Measurements from ENCODE around the gene CACNA1I.

Gene CACNA1I

DNA sequence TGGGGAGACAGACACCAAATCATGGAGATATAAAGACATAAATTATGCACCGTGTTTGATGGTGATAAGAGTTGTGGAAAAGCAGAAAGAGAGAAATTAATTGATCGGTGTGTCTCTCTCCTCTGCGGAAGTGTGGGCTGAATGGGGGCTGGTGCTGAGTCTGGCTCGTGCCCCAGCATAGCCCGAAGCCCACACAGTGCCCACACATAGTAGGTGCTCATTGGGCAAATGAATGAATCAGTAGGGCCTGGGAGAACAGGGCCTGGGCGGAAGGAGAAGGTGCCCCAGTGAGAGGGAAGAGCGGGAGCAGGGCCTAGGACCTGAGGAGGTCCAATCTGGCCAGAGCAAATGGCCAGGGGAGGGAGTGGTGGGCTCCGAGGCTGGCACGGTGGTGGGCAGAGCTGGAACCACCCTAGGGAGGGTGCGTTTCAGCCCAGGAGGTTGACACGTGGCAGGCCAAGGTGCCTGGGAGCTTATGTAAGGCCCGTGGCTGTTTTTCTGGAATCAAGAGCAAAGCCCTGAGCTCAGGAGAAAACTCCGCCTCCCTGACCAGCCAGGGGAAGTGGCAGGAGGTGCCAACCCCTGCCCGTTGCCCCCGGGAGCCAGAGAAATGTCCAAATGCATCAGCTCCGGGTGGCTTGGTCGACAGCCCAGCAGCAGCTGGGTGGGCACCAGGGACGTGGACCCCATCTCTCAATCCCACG, 2.1 kb upstream of the CACNA1I start:
- DNase-seq (ENCODE audit: low spot score) = no peak

DNA sequence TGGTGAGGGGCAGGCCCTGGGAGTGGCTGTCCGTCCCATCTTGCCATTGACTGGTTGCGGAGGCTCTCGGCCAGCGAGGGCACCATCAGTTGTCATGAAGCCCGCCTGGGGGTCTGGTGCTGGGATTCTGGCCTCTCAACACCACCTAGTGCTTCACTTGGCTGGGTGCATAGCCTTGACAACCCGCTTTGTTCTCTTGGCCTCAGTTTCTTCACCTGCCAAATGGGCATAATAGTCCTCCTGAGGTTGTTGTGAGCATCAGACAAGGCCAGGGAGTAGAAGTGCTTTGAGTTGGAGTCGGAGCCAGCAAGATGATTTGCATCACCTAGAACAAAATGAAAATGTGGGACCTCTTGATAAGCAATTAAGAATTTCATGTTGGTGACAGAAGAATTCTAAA, 1.5 kb upstream of the CACNA1I start:
- no peak for DNase-seq (ENCODE audit: low spot score)

DNA sequence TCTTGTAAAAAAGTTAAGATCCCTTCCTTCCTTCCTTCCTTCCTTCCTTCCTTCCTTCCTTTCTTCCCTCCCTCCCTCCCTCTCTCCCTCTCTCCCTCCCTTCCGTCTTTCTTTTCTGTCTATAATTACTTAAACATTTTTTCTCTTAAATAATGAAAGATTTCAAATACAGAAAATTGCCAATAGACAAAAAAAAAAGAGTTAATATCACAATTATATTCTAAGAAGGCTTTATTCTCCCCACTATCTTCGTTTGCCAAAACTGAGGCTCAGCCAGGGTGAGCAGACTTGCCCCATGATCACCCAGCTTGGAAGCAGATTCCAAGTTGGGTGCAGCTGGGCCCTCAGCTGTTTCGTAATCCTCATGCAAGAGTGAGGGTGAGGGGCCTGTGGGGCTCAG, 327 bp upstream of the CACNA1I start:
- DNase-seq (ENCODE audit: low spot score) = no peak

DNA sequence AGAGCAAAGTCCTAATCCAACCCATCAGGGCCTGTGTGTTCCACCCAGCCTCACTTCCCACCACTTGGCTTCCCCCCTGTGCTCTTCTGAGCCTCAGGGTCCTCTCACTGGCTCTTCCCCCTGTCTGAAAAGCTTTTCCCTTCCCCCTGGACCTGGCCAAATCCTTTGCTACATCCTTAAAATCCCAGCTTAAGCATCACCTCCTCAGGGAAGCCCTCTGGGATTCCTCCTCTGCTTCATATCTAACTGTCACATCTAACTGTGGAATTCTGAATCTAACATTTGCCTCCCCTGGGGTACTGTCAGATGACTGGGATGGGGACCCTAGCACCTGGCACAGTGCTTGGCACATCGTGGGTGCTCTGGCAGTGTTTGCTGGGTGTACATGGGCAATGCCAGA, 985 bp downstream of the CACNA1I start:
- DNase-seq (ENCODE audit: low spot score) = no peak

DNA sequence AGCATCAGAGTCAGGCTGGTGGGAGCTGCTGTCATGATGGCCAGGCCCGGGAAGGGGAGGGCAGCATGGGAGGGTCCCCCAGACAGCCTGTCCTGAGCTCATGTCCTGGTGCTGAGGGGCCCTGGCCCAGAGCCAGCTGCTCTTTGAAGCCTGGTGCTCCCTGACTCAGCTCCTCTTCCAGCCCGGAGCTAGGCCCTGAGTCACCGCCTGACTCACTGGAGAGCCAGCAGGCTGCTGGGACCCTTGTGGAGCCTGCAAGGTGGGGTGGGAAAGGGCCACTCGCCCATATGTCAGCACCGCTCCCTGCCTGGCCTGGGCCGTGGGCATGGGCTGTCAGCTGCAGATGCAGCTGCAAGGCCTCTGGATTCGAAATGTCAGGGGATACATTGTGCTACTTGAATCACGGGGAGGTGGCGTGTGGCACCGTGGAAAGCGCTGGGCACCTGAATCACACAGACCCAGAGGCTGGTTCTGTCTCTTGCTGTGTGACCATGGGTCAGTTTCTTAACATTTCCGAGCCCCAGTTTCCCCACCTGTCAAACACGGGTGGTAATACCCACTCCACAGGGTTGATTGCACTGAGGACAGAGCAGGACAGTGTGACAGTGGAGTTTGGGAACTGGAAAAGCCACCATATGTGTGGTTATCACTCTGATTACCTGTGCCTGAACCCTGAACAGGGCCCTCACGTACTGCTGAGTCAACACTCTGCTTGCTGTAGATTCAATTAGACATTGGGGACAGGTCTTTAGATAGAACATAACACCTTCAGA, 4.4 kb downstream of the CACNA1I start:
- peak; percentile 95 for DNase-seq (ENCODE audit: low spot score)

DNA sequence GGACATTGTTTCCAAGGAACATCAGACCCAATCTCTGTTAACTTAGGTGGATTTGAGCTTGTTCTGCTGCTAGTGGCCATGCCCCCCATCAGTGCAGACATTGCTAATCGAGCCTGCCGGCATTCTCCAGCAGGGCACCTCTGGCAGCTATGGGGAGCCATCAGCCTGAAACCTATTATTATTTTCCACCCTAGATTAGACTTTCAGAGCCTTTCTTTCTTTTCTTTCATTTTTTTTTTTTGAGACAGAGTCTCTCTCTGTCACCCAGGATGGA, 4.9 kb downstream of the CACNA1I start:
- DNase-seq (ENCODE audit: low spot score) = no peak

DNA sequence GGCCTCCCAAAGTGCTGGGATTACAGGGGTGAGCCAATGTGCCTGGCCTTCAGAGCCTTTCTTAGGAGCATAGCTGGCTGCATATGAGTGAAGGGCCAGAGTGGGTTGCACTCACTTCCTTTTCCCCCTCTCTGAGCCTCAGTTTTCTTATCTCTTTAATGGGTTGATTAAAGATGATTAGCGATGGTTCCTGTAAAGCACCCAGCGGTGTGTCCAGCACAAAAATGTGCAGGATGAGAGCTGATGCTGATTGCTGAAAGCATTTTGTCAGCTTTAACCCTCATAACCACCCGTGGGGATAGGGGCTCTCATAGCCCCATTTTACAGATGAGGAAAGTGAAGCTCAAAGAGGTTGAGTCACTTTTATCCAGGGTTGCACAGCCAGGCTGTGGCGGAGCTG, 5.5 kb downstream of the CACNA1I start:
- DNase-seq (ENCODE audit: low spot score) = no peak

DNA sequence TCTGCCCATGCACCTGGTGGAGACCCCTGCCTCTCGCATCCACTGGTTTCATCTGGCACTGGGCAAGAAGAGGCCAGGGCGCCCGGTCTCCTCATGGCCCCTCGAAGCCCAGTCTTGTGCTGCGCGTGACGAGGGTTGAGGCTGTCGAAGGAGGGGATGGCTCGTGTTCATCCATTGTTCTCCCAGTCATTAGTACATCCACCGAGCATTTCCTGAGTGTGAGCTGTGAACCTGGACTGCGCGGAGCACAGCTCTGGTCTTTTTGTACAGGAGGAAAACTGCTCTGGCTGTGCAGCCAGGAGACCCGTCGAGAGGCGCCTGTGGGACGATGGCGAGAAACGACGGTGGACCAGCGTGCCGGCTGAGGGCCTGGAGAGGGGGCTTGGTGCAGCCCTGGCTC, 6.8 kb downstream of the CACNA1I start:
- DNase-seq (ENCODE audit: low spot score) = no peak

DNA sequence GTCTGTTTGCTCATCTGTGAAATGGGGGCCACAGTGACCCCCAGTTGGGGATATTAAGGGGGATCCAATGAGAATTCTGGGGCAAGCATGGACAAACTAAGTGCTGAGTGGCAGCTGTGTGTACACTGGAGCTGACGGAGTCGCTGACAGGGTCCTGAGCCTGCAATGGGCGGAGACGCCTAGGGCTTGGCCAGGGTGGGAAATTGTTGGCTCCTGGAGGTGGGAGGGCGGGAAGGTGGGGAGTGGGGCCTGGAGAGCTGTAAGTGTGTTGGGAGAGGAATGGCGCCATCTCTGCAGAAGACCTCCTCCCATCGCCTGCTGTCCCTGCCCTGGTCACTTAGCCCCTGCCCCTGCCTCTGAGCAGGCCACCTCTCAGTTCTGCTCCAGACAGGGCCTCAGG, 7.3 kb downstream of the CACNA1I start:
- DNase-seq (ENCODE audit: low spot score) = no peak

DNA sequence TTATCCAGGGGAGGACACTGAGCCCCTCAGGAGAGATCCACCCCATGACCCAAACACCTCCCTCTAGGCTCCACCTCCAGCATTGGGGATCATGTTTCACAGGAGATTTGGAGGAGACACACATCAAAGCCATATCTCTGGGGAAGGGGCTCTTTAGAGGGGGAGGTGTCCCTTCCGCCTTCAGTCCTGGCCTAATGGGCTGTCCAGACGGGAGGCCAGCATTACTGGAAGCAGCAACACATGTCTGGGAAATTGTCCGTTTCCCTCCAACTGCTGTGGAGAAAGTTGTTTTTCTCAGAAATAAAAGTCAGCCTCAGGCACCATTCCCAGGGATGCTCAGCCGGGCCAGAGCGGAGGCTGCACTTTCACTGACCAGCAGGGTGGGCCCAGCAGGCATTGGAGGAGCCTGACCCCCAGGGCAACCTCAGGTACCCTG, 9.5 kb downstream of the CACNA1I start:
- no peak for DNase-seq (ENCODE audit: low spot score)

DNA sequence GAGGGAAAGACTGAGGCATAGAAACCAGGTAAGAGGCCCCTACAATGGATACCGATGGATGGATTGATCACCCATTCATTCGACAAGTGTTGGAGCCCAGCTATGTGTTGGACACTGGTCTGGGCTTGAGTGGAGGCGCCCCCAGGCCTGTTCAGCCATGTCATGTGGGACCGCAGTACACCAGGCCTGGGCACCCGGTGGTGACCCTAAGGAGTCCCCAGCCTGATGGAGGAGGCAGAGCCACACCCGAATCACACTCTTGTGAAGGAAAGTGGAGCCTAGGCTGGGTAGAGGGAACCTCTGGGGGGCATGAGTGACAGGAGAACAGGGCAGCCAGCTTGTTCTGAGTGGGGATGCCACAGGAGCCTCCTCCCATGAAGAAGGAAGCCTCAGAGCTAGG, 10.2 kb downstream of the CACNA1I start:
- DNase-seq (ENCODE audit: low spot score) = no peak

DNA sequence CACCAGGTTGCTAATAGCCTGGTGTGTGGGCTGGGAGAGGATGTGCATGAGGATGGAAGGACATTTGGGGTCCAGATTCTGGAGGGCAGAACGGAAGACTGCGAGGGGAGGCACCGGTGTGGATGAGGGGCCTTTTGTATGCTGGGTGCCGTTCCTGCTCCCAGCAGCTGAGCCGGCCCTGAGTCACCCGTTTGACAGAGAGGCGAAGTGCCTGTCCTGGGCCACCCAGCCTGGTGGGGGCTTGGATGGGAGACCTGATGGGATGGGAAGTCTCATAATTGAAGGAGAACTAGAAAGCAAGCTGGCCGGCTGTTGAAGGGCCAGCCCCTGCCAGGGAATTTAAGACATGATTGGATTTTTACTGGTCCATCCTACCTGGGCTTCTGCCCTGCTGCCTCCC, 10.8 kb downstream of the CACNA1I start:
- DNase-seq (ENCODE audit: low spot score) = no peak

DNA sequence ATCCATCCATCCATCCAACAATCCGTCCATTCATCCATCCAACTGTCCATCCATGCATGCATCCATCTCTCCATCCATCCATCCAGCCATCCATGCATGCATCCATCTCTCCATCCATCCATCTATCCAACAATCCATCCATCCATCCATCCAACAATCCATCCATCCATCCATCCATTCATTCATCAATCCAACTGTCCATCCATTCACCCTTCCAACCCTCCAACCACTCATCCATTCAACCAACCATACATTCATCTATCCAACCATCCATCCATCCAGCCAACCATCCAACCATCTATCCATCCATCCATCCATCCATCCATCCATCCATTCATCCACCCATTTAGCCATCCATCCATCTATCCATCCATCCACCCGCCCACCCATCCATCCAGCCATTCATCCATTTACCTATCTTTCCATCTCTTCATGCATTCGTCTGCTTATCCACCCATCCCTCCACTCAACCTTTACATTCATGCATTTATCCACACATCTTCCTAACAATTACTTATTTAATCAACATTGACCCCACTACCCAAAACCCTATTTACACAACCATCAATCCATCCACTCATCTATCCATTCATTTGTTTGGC, 12.6 kb downstream of the CACNA1I start:
- DNase-seq (ENCODE audit: low spot score) = no peak

DNA sequence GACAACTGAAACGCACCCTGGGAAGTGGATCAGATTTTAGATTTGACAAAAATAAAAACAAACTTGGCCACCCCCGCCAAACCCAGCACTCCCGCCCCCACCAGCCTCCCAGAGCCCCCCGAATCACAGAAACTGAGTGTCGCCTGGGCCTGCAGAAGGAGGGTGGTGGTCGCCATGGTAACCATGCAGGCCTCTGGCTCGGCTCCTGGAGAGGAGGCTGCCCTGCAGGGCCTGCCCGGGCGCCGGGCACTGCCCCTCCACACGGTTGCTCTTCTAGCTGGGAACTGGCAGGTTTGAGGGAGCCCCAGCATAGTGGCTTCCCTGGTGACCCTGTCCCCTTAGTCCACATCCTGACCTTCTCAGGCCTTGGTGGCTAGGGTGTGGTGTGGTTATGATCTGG, 19.3 kb downstream of the CACNA1I start:
- no peak for DNase-seq (ENCODE audit: low spot score)

DNA sequence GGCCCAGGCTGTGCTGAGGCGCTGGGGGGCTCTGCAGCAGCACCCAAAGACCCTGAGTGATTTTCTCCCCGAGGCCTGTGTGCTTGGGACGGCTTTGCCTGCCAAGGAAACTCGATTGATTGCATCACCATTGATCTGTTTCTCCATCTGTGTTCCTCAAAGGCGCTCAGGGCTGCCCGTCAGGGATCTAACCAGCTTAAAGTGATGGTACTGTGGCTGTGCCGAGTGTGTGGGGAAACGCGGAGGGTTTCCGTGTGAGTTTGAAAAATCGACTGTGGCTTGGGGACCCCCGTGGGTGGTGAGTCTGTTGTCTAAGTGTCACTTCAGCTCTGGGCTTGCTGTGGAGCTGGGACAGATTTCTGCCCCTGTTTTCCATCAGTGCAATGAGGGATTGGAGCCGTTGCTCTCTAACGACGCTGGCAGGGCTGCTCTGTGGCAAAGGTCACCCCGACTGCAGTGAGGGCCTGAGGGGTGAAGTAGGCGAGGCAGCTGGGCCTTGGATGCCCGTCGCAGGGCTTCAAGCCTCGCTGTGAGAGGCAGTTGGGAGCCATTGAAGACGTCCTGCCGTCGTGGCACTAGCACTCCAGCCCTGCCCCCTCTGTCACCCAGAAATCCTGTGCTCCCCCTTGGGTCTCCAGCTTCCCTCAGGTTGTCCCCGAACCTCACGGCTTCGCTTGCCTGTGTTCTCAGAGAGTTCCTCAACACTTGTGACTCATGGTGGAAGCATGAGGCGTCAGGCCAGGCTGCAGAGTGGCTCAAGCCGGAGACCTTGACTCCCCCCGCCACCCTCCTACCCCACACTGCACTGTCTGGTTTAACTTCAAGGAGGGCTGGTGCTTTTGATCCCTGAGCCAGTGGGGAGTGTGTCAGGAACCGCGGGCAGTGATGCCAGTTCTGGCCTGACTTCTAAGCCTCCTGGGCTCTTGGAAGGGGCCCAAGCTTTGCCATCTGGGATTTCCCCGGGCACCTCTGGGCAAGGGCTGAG, 21.8 kb downstream of the CACNA1I start:
- peak; percentile 91 for DNase-seq (ENCODE audit: low spot score)

DNA sequence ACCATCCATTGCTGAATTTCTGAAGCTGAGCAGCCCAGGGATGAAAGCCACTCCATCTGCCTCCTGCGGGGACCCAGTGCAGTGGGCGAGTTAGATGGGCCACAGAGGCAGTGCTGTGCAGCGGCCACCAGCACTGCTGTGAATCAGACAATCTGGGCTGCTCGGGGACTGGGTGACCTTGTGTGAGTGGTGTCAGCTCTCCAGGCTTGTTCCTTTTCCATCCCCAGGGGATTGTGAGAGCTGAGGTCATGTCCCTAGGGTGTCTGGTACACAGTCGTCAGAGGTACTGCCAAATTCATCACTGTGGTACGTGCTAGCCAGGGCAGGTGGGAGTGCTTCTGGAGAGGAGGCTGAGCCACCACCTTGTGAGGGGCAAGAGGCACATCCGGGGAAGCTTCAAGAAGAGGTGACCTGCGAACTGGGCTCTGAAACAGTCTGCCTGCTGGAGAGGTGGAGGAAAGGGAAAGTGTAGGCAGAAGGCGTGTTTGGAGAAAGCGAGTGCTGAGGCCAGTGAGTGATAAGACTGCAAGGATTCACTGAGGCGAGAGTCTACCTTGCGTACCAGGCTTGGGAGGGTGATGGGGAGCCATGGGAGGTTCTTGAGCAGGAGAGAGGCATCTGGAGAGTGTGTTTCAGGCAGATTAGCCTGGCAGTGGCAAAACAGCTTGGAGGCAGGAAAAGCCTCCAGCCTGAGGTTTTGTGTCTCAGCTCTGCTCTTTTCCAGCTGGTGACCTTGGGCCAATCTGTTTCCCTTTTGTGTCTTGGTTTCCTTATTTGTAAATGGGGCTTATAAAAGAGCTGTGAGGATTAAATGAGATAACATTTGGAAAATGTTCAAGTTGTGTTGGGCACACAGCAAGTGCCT, 22.7 kb downstream of the CACNA1I start:
- no peak for DNase-seq (ENCODE audit: low spot score)

DNA sequence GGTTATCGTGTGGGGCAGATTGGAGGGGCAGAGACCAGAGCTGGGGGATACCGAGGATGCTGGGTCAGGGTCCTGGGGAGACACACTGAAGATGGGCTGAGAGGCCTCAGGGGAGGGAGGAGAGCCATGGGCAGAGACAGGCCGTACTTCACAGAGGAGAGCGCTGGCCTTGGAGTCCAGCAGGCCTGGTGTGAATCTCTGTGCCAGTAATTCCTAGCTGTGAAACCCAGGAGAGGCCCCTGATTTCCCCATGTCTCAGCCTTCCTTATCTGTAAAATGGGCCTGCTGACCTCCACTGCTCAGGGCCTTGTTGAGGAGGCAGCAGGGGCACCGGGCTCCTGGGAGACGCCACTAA, 23.4 kb downstream of the CACNA1I start:
- no peak for DNase-seq (ENCODE audit: low spot score)

DNA sequence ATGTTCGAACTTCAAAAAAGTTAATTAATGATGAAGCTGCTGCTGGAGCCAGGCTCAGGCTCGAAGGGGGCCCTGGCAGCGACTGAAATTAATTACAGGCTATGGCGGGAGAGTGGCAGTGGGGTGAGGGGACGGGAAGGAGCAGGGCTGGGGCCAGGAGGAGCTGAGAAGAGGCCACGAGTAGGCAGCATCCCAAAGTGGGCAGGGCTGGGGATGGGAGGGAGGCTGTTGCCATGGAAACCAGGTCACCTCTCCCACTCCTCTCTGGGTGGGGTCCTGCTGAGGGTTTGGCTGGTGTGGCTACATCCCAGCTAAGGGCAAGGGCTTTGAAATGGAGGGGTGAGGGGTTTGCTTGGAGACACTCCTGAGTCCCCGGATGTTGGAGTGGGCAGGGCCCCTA, 23.9 kb downstream of the CACNA1I start:
- DNase-seq (ENCODE audit: low spot score) = no peak

DNA sequence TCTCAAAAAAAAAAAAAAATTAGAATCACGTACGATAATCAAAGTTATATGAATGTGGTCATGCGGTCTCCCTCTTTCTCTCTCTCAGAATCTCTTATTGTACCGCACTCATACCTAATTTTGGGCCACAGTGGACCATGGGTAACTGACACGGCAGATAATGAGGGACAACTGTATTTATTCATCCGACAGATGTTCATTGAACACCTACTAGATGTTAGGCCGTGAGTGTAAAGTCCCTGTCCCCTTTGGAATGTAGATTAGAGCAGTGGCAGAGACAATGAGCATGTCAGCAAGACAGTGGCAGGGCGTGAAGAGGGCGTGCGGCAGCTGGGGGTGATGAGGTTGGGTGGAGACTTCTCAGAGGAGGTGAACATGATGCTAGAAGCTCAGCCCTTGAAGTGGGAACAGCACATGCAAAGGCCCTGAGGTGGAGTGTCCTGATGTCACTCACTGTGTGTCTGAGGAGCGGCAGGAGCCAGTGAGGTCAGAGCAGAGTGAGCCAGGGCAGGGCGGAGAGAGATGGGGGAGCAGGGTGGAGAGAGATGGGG, 25.1 kb downstream of the CACNA1I start:
- no peak for DNase-seq (ENCODE audit: low spot score)

DNA sequence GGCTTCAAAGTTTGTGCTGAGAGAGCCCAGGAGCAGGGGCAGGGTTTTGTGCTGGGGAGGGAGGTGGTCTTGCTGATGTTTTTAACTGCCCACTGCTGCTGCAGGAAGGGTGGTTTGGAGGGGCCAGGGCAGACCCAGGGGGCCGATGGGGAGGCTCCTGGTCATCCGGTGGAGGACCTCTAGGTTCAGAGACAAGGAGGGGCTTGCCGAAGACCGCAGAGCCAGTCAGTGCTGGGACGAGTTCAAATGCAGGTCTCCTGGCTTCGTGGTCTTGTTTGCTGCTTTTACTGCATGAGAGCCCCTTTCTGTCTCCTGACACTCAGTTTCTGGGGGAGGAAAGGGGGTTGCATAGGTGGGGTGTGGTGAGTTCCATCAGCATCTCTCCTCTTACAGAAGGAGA, 26.0 kb downstream of the CACNA1I start:
- no peak for DNase-seq (ENCODE audit: low spot score)

DNA sequence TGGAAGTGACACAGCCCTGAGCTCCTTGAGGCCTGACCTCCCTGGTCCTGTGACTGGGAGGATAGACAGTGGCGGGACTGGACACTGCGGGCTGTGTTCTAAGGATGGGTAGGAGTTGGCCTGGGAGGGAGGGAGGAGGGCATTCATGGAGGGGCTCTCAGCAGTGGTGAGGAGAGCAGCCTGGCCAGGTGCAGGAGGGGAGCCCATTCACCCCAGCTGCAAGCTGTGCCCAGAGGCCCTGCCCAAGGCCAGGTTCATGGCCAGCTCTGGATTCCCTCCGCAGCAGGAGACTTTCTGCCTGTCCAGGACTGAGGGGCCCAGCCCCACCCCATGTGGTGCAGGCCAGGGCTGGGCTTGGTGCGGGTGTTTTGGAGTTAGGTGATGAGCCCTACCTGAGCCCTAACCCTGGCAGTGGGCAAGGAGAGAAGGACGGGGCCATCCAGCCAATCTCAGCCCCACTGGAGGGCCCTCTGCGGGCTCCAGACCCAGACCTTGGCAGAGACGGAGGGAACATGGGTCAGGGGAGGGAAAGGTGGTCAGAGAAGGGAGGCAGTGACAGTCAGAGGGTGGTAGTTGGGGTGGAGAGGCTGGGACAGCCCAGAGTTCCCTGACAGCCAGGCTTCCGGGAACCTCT, 26.8 kb downstream of the CACNA1I start:
- no peak for DNase-seq (ENCODE audit: low spot score)

Data from kidney tubule cell (primary cell).